ENCODE results near the gene MIEF2.
A peak's percentile ranks its signal among the peaks of the same experiment; 100 is the strongest.

MIEF2 gene

DNA sequence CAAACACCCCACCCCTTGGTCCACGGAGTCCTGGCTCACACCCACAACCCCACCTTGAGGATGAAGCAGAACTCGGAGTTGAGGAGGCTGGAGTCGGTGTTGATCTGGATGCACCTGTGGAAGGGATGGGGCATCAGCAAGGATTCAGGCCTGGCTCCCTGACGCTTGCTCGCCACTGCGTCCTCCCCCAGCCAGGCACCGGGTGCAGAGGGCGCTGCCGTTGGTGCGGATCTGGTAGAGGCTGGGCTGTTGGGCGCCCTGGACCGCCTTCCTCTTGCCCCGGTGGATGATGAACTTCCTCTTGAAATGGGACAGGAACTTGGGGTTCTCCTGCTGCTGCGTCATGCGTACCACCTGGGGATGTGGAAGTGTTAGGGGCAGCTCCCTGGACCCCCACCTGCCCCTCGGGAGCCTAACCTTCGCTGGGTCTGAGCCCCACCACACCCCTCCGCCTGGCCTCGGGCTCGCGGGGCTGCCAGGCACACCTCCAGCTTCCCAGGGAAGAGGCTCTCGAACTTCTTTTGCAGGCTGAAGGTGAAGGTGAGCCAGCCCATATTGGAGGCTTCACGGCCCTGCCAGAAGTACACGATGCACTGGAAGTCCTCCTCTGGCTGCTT, 14.2 kb upstream of the MIEF2 start:
- Histone ChIP-seq H3K36me3 (replicated peaks) (peaks cover 80% of the 10 kb centered on the region), H3K27me3 (replicated peaks) (no peaks in the 10 kb centered on the region), H3K4me3 (ENCODE audit: low read depth, low read length) (no peak overlapping the region), H3K27ac (no peak overlapping the region)
- in situ Hi-C loops (cut with HindIII; ENCODE audit: low pct_ligation_motif_present, low sequenced_read_pairs) = no loop called here
- TF ChIP-seq, protein P1, sequence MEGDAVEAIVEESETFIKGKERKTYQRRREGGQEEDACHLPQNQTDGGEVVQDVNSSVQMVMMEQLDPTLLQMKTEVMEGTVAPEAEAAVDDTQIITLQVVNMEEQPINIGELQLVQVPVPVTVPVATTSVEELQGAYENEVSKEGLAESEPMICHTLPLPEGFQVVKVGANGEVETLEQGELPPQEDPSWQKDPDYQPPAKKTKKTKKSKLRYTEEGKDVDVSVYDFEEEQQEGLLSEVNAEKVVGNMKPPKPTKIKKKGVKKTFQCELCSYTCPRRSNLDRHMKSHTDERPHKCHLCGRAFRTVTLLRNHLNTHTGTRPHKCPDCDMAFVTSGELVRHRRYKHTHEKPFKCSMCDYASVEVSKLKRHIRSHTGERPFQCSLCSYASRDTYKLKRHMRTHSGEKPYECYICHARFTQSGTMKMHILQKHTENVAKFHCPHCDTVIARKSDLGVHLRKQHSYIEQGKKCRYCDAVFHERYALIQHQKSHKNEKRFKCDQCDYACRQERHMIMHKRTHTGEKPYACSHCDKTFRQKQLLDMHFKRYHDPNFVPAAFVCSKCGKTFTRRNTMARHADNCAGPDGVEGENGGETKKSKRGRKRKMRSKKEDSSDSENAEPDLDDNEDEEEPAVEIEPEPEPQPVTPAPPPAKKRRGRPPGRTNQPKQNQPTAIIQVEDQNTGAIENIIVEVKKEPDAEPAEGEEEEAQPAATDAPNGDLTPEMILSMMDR (IDR thresholded peaks at IDR 0.05; ENCODE audit: low read depth, low read length, missing control alignments) = no peak
- no peak for DNase-seq

DNA sequence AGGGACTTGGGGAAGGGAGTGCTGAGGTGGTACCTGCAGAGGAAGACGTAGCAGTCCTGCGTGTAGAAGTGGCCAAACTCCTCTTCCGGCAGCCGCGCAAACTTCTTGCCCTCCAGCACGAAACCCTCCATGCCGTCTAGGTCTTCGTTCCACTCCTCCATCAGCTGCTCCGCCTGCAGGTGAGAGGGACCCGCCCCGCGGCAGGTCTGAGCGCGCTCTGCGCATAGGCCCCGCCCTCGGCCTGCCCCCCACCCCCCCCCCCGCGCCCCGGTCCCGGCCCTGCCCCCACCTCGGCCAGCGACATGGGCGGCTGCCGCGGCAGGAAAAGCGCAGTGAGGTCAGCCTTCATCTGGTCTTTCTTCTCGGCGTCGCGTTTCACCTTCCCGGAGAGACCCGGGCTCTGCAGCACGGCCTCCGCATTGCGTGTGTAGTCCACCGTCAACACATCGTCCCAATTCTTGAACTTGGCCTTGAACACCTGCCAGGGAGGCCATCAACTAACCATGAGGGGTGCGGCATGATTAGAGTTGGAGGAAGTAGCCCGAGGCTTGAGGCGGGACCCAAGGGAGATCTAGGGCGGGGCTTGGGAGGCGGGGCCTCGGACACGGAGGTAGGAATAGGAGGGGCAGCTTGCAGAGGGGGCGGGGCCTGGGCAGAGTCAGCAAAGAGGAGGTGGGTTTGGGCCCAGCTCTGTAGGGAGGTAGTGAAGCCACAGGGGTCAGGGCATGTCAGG, 13.4 kb upstream of the MIEF2 start:
- DNase-seq = no peak
- Histone ChIP-seq H3K36me3 (replicated peaks) (peaks cover 83% of the 10 kb centered on the region), H3K27me3 (replicated peaks) (no peaks in the 10 kb centered on the region), H3K27ac (no peak overlapping the region), H3K4me3 (ENCODE audit: low read depth, low read length) (no peak overlapping the region)
- in situ Hi-C loops (cut with HindIII; ENCODE audit: low pct_ligation_motif_present, low sequenced_read_pairs) = no loop called here
- TF ChIP-seq, protein P1 (IDR thresholded peaks at IDR 0.05; ENCODE audit: low read depth, low read length, missing control alignments) = no peak

GRCh38 chr17:18247613-18248001, 12.9 kb upstream of the MIEF2 start:
- no peaks in the 10 kb centered on the region for H3K27me3 ChIP-seq (replicated peaks)
- TF ChIP-seq, protein P1 (IDR thresholded peaks at IDR 0.05; ENCODE audit: low read depth, low read length, missing control alignments) = no peak
- H3K27ac ChIP-seq = no peak overlapping the region
- in situ Hi-C loops (cut with HindIII; ENCODE audit: low pct_ligation_motif_present, low sequenced_read_pairs) = no loop called here
- H3K36me3 ChIP-seq (replicated peaks) = peaks cover 84% of the 10 kb centered on the region
- DNase-seq = no peak
- no peak overlapping the region for H3K4me3 ChIP-seq (ENCODE audit: low read depth, low read length)

- no peak for DNase-seq
- H3K27me3 ChIP-seq (replicated peaks) = no peaks in the 10 kb centered on the region
- H3K4me3 ChIP-seq (ENCODE audit: low read depth, low read length) = no peak overlapping the region
- TF ChIP-seq, protein P1 (IDR thresholded peaks at IDR 0.05; ENCODE audit: low read depth, low read length, missing control alignments) = peak; percentile 85
- H3K36me3 ChIP-seq (replicated peaks) = peaks cover 84% of the 10 kb centered on the region
- no peak overlapping the region for H3K27ac ChIP-seq
- in situ Hi-C loops (cut with HindIII; ENCODE audit: low pct_ligation_motif_present, low sequenced_read_pairs) = no loop called here
Observed at GRCh38 chr17:18248300-18248731, 12.1 kb upstream of the MIEF2 start.

DNA sequence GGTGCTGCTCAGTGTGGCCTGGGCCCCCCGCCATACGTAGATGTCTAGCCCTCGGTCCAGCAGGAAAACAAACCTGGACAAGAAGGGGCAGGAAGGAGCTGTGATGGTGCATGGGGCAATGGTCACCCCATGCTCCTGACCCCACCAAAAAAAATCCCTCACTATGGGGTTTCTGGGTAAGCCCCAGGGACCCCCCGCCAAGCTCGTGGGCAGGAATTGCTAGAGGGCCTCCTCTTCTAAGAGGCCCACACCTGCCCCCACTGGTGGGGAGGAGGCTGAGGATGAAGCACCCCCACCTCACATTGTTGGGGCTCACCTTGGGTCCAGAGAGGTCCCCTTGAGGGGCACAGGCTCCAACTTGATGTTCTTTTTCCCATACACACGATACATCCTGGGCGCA, 11.7 kb upstream of the MIEF2 start:
- H3K36me3 ChIP-seq (replicated peaks) = peaks cover 85% of the 10 kb centered on the region
- DNase-seq = no peak
- H3K27me3 ChIP-seq (replicated peaks) = no peaks in the 10 kb centered on the region
- H3K27ac ChIP-seq = no peak overlapping the region
- in situ Hi-C loops (cut with HindIII; ENCODE audit: low pct_ligation_motif_present, low sequenced_read_pairs) = no loop called here
- H3K4me3 ChIP-seq (ENCODE audit: low read depth, low read length) = no peak overlapping the region
- TF ChIP-seq, protein P1 (IDR thresholded peaks at IDR 0.05; ENCODE audit: low read depth, low read length, missing control alignments) = no peak

Measured in brain microvascular endothelial cell (primary cell).